Measurements from ENCODE around the gene AHDC1. TPM values are rescaled to one million over a fixed set of nuclear protein-coding genes. Genes with fewer than 3 reads are reported as not detected.

Gene AHDC1
- total RNA-seq, 1 donor, result 14.6 TPM

DNA sequence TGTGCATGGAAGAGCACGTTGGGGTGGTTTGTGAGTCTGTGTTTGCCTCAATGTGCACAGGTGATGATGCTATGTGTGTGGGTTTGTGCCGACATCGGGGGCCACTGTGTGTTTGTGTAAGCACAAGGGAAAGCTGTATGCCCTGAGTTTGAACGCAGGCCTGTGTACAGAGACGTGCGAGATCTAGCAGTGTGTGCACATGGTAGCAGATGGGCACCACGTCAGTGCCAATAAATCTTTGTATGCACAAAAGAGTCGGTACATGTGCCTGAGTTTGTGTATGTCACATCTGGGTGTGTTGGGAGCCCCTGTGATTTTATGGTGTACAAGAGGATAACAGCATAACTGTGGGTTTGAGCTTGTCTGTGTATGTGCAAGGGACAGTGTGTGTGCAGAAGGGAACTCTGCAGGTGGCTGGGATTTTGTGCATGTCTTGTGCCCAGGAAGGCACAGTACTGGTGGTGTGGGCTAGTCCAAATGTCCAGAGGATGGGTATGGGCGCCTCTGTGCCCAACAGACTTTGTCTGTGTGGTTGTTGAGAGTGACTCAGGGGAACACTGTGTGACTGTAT is 82.0 kb downstream of the AHDC1 start:
- H3K4me3 ChIP-seq (ENCODE audit: low read depth, low read length), result no peak overlapping the region
- TF ChIP-seq, protein P1, sequence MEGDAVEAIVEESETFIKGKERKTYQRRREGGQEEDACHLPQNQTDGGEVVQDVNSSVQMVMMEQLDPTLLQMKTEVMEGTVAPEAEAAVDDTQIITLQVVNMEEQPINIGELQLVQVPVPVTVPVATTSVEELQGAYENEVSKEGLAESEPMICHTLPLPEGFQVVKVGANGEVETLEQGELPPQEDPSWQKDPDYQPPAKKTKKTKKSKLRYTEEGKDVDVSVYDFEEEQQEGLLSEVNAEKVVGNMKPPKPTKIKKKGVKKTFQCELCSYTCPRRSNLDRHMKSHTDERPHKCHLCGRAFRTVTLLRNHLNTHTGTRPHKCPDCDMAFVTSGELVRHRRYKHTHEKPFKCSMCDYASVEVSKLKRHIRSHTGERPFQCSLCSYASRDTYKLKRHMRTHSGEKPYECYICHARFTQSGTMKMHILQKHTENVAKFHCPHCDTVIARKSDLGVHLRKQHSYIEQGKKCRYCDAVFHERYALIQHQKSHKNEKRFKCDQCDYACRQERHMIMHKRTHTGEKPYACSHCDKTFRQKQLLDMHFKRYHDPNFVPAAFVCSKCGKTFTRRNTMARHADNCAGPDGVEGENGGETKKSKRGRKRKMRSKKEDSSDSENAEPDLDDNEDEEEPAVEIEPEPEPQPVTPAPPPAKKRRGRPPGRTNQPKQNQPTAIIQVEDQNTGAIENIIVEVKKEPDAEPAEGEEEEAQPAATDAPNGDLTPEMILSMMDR (IDR thresholded peaks at IDR 0.05; ENCODE audit: insufficient read depth, low read length), result no peak
- no peak for DNase-seq (ENCODE audit: low read depth)

- DNase-seq (ENCODE audit: low read depth), result no peak
- TF ChIP-seq, protein P1 (IDR thresholded peaks at IDR 0.05; ENCODE audit: insufficient read depth, low read length), result no peak
- H3K4me3 ChIP-seq (ENCODE audit: low read depth, low read length), result no peak overlapping the region
Measured at GRCh38 chr1:27521336-27521831, 82.6 kb downstream of the AHDC1 start.

DNA sequence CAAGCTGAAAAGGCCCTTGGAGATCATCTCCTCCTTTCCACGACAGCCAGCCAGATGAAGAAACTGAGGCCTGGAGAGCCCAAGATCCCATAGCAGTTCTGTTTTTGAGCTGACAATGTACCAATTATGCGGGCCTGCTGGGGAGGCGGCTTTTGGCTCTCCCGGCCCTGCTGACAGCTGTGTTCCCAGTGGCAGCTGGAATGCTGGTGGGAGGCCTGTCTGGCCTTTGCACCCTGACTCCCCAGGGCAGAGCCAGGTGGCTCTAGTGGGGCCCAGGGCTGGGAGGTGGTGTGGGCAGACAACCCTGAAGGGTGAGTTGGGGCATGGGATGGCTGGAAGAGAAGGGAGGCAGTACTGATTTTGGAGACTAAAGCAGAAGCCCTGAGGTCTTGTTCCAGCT is 83.3 kb downstream of the AHDC1 start:
- no peak overlapping the region for H3K4me3 ChIP-seq (ENCODE audit: low read depth, low read length)
- no peak for DNase-seq (ENCODE audit: low read depth)
- TF ChIP-seq, protein P1 (IDR thresholded peaks at IDR 0.05; ENCODE audit: insufficient read depth, low read length), result no peak

DNA sequence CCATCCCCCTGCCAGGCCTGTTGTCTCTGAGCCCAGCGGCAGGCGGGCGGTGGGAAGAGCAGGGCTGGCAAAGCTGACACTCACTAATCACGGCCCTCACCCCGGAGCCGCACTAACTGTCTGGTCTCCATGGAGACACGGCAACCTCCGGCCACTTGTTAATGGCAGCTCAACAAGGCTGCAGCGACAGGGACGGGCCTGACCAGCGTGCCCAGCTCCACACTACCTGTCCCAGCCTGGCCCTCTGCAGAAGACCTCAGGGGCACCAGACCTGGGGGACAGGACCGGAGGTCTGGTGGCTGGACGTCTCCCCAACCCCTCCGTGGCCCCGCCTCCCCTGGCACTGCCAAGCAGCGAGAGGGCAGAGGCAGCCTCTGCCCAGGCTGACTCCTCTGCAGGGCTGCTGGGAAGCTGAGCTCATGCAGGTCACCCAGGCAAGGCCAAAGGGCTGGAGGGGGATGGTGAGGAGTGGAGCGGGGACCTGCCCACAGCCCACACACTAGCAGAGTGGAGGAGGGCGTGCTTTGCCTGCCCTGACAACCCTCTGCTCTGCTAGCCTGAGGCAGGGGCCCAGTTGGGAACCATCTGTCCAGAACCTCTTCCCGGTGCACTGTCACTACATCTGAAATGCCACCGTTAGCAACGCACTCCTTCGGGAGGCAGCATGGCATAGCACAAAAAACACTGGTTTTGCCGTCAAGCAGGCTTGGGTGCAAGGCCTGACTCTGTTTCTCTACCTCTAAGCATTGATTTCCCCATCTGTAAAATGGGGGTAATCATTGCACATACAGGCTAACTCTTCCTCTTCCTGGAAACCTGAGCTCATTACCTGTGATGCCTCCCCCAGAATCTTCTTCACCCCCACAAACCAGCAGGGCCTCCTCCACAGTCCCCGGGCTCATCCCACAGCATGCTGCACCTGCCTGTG is 84.3 kb downstream of the AHDC1 start:
- TF ChIP-seq, protein P1 (IDR thresholded peaks at IDR 0.05; ENCODE audit: insufficient read depth, low read length), result no peak
- no peak overlapping the region for H3K4me3 ChIP-seq (ENCODE audit: low read depth, low read length)
- no peak for DNase-seq (ENCODE audit: low read depth)

DNA sequence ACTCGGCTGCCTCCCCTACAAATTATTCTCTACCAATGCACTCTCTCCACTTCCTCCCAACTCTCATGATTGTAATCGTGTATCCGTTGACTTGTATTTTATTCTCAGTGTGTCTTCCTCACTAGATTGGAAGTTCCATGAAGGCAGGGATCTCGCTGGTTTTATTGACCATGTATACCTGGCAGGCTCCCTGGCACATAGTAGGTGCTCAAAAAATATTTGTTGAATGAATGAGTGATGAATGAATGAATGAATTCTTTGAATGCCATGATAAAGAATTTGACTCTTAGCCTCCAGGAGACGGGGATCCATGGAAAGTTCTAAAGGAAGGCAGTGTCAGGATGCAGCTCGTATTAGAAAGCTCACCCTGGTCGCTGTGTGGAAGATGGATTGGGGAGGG is 85.1 kb downstream of the AHDC1 start:
- DNase-seq (ENCODE audit: low read depth), result no peak
- TF ChIP-seq, protein P1 (IDR thresholded peaks at IDR 0.05; ENCODE audit: insufficient read depth, low read length), result no peak
- H3K4me3 ChIP-seq (ENCODE audit: low read depth, low read length), result no peak overlapping the region

GRCh38 chr1:27517907-27518718 is 85.8 kb downstream of the AHDC1 start:
- no peak overlapping the region for H3K4me3 ChIP-seq (ENCODE audit: low read depth, low read length)
- DNase-seq (ENCODE audit: low read depth), result no peak
- TF ChIP-seq, protein P1 (IDR thresholded peaks at IDR 0.05; ENCODE audit: insufficient read depth, low read length), result no peak

Measured in fibroblast of the aortic adventitia (primary cell).